Ovary (tissue), 3 donors: ENCODE results near the gene TBC1D25.

ENCODE experiments used
- CTCF ChIP-seq, 3 donors: fragments of 450-650 bp in 2 of 3; fragments of 200-600 bp in 1 of 3; IDR thresholded peaks; one replicate each; pipeline versions ENCODE4 v1.5.1 to v1.8.0; 2016 to 2022; ENCODE audit warnings: antibody characterized with exemption in 3 of 3, mild to moderate bottlenecking in 1 of 3
- EP300 ChIP-seq: sonication (generic); formaldehyde crosslinking; IDR thresholded peaks from one replicate; pipeline ENCODE4 v1.6.1; 2017; ENCODE audit warnings: antibody characterized with exemption
- donor health status: DM: no; HTN: no; CAD: no.

GRCh38 chrX:48569958-48570357 lies 30.4 kb downstream of the TBC1D25 start:
- no peak for TF ChIP-seq EP300
- no peak for TF ChIP-seq CTCF (IDR thresholded peaks at IDR 0.05)
